BLaER1 (cell line): ENCODE measurements around the gene NTMT2.
"Not testable (repeated sequence)": the region's sequence is repeated elsewhere in the genome, so short reads cannot be mapped to it uniquely, and the experiment has no call there.

Source experiments
- H3K27ac ChIP-seq: shearing (Covaris generic); formaldehyde crosslinking; 2 replicates; pipeline ENCODE4 v1.8.1; 2022
- H3K27me3 ChIP-seq: shearing (Covaris generic); formaldehyde crosslinking; 2 replicates; pipeline ENCODE4 v1.8.1; 2022
- H3K36me3 ChIP-seq: shearing (Covaris generic); formaldehyde crosslinking; 2 replicates; pipeline ENCODE4 v1.8.1; 2022
- H3K4me1 ChIP-seq: shearing (Covaris generic); formaldehyde crosslinking; 2 replicates; pipeline ENCODE4 v1.8.1; 2022
- H3K4me2 ChIP-seq: shearing (Covaris generic); formaldehyde crosslinking; 2 replicates; pipeline ENCODE4 v1.8.1; 2022
- H3K4me3 ChIP-seq: shearing (Covaris generic); formaldehyde crosslinking; 2 replicates; pipeline ENCODE4 v1.8.1; 2022
- H3K9ac ChIP-seq: shearing (Covaris generic); formaldehyde crosslinking; 2 replicates; pipeline ENCODE4 v1.8.1; 2022
- H3K9me3 ChIP-seq: shearing (Covaris generic); formaldehyde crosslinking; 2 replicates; pipeline ENCODE4 v1.8.1; 2022
- H4K20me1 ChIP-seq: shearing (Covaris generic); formaldehyde crosslinking; 2 replicates; pipeline ENCODE4 v1.8.1; 2022
- Cebpa-rat ChIP-seq: shearing (Covaris generic); IDR thresholded peaks from 2 replicates; pipeline ENCODE4 v1.8.1; 2022

The NTMT2 gene

GRCh38 chr1:170155055-170155454, 9.3 kb downstream of the NTMT2 start:
- H3K27me3 ChIP-seq, result no peaks in the 10 kb centered on the region
- TF ChIP-seq Cebpa-rat, result no peak
- no peaks in the 10 kb centered on the region for H4K20me1 ChIP-seq
- H3K9me3 ChIP-seq, result peaks cover 14% of the 10 kb centered on the region
- no peaks in the 10 kb centered on the region for H3K36me3 ChIP-seq
- H3K4me3 ChIP-seq, result no peak overlapping the region
- peaks cover 4% of the 10 kb centered on the region for H3K4me1 ChIP-seq
- H3K4me2 ChIP-seq, result no peak overlapping the region
- no peak overlapping the region for H3K9ac ChIP-seq
- no peak overlapping the region for H3K27ac ChIP-seq

- Histone ChIP-seq H3K9me3 (peaks cover 14% of the 10 kb centered on the region), H3K27me3 (no peaks in the 10 kb centered on the region), H3K27ac (no peak overlapping the region), H3K36me3 (no peaks in the 10 kb centered on the region), H3K4me1 (no peaks in the 10 kb centered on the region), H3K4me2 (no peak overlapping the region), H3K9ac (no peak overlapping the region), H3K4me3 (no peak overlapping the region), H4K20me1 (no peaks in the 10 kb centered on the region)
- TF ChIP-seq Cebpa-rat, result no peak
Measured at GRCh38 chr1:170156594-170156993, 10.8 kb downstream of the NTMT2 start.

GRCh38 chr1:170157820-170158219, 12.1 kb downstream of the NTMT2 start:
- Histone ChIP-seq H3K9me3 (peaks cover 14% of the 10 kb centered on the region), H3K4me3 (no peak overlapping the region), H4K20me1 (no peaks in the 10 kb centered on the region), H3K4me1 (no peaks in the 10 kb centered on the region), H3K27ac (no peak overlapping the region), H3K36me3 (no peaks in the 10 kb centered on the region), H3K27me3 (no peaks in the 10 kb centered on the region), H3K9ac (no peak overlapping the region), H3K4me2 (no peak overlapping the region)
- no peak for TF ChIP-seq Cebpa-rat

- H3K27me3 ChIP-seq, result no peaks in the 10 kb centered on the region
- no peak overlapping the region for H3K27ac ChIP-seq
- H3K36me3 ChIP-seq, result no peaks in the 10 kb centered on the region
- TF ChIP-seq Cebpa-rat, result no peak
- no peak overlapping the region for H3K4me2 ChIP-seq
- no peak overlapping the region for H3K4me3 ChIP-seq
- H3K9me3 ChIP-seq, result no peaks in the 10 kb centered on the region
- no peaks in the 10 kb centered on the region for H4K20me1 ChIP-seq
- H3K4me1 ChIP-seq, result no peaks in the 10 kb centered on the region
- H3K9ac ChIP-seq, result no peak overlapping the region
Measured at GRCh38 chr1:170162459-170163246, 16.9 kb downstream of the NTMT2 start.

- no peak for TF ChIP-seq Cebpa-rat
- no peak overlapping the region for H3K27ac ChIP-seq
Measured at GRCh38 chr1:170164103-170164763, 18.5 kb downstream of the NTMT2 start.

GRCh38 chr1:170166518-170167180, 20.9 kb downstream of the NTMT2 start:
- Histone ChIP-seq H3K4me3 (no peak overlapping the region), H3K27me3 (no peaks in the 10 kb centered on the region), H3K9me3 (peaks cover 7% of the 10 kb centered on the region; the same call in 1 of the 2 replicates), H3K36me3 (no peaks in the 10 kb centered on the region), H3K4me1 (0 out of 2 replicates have a peak, but pooled peaks cover 5% of the 10 kb centered on the region), H3K27ac (no peak overlapping the region), H3K4me2 (no peak overlapping the region), H3K9ac (no peak overlapping the region), H4K20me1 (no peaks in the 10 kb centered on the region)
- no peak for TF ChIP-seq Cebpa-rat

More at GRCh38 chr1:170164103-170164763, 18.5 kb downstream of the NTMT2 start:
- Histone ChIP-seq H4K20me1 (no peaks in the 10 kb centered on the region), H3K9ac (no peak overlapping the region), H3K9me3 (no peaks in the 10 kb centered on the region), H3K4me3 (no peak overlapping the region), H3K36me3 (no peaks in the 10 kb centered on the region), H3K27me3 (no peaks in the 10 kb centered on the region), H3K4me2 (no peak overlapping the region), H3K4me1 (0 out of 2 replicates have a peak, but pooled peaks cover 5% of the 10 kb centered on the region)

GRCh38 chr1:170168265-170168664, 22.5 kb downstream of the NTMT2 start:
- TF ChIP-seq Cebpa-rat, result no peak
- no peak overlapping the region for H3K27ac ChIP-seq
- no peaks in the 10 kb centered on the region for H3K36me3 ChIP-seq
- no peak overlapping the region for H3K9ac ChIP-seq
- no peak overlapping the region for H3K4me2 ChIP-seq
- no peaks in the 10 kb centered on the region for H3K27me3 ChIP-seq
- H3K4me3 ChIP-seq, result no peak overlapping the region
- no peaks in the 10 kb centered on the region for H4K20me1 ChIP-seq
- 0 out of 2 replicates have a peak, but pooled peaks cover 5% of the 10 kb centered on the region for H3K4me1 ChIP-seq
- peaks cover 7% of the 10 kb centered on the region; the same call in 1 of the 2 replicates for H3K9me3 ChIP-seq

- H3K4me3 ChIP-seq, H3K36me3 ChIP-seq, H3K27me3 ChIP-seq, H3K27ac ChIP-seq, H3K4me2 ChIP-seq, H3K4me1 ChIP-seq, H3K9me3 ChIP-seq, H4K20me1 ChIP-seq, H3K9ac ChIP-seq: not testable (repeated sequence)
Measured at GRCh38 chr1:170170513-170170912, 24.8 kb downstream of the NTMT2 start.

- Histone ChIP-seq H4K20me1 (no peaks in the 10 kb centered on the region), H3K27ac (no peak overlapping the region), H3K9me3 (peaks cover 7% of the 10 kb centered on the region; the same call in 1 of the 2 replicates), H3K36me3 (no peaks in the 10 kb centered on the region), H3K27me3 (no peaks in the 10 kb centered on the region), H3K4me1 (no peaks in the 10 kb centered on the region), H3K4me2 (no peak overlapping the region), H3K4me3 (no peak overlapping the region), H3K9ac (no peak overlapping the region)
- TF ChIP-seq Cebpa-rat, result no peak
Measured at GRCh38 chr1:170174395-170174794, 28.6 kb downstream of the NTMT2 start.

- no peak overlapping the region for H3K4me2 ChIP-seq
- H3K9ac ChIP-seq, result no peak overlapping the region
- no peak overlapping the region for H3K27ac ChIP-seq
- no peaks in the 10 kb centered on the region for H3K4me1 ChIP-seq
- H3K9me3 ChIP-seq, result peaks cover 7% of the 10 kb centered on the region; the same call in 1 of the 2 replicates
- no peak overlapping the region for H3K4me3 ChIP-seq
- no peaks in the 10 kb centered on the region for H3K27me3 ChIP-seq
- H3K36me3 ChIP-seq, result no peaks in the 10 kb centered on the region
- H4K20me1 ChIP-seq, result no peaks in the 10 kb centered on the region
- TF ChIP-seq Cebpa-rat, result no peak
Measured at GRCh38 chr1:170175041-170175440, 29.3 kb downstream of the NTMT2 start.
